ENCODE measurements around the gene ACAN. TPM values are rescaled to one million over a fixed set of nuclear protein-coding genes. Genes with fewer than 3 reads are reported as not detected.

ACAN gene
- total and polyA plus RNA-seq, 2 of the 8 experiments (the other 6 are each of a cell fraction or from before 2014, with no cell fraction given) = 0.71 to 0.73 TPM

DNA sequence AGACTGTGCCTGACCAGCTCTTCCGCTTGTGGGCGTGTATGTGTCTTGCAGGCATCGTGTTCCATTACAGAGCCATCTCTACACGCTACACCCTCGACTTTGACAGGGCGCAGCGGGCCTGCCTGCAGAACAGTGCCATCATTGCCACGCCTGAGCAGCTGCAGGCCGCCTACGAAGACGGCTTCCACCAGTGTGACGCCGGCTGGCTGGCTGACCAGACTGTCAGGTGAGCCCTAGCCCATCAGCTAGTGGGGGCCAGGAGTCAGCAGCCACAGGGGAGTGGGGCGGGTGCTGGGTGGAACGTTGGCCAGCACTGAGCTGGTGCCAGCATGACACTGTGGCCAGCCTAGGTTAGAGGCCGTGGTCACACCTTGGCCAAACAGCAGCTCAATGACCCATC lies 36.7 kb downstream of the ACAN start (continued):
- no peak for TF ChIP-seq TAF1 (IDR thresholded peaks at IDR 0.05; ENCODE audit: low read depth, low read length)
- TF ChIP-seq SAP30 (IDR thresholded peaks at IDR 0.05; ENCODE audit: insufficient read depth, insufficient replicate concordance, low read length) = no peak
